GM18508 (cell line): ENCODE data around the gene TPK1.
A peak's percentile ranks its signal among the peaks of the same experiment; 100 is the strongest.
"Not testable (repeated sequence)": the region's sequence is repeated elsewhere in the genome, so short reads cannot be mapped to it uniquely, and the experiment has no call there.

ENCODE experiments used
- ATAC-seq: cut with Tn5 transposase; IDR thresholded peaks from one replicate; pipeline ENCODE4 v1.9.1; 2021; ENCODE audit warnings: moderate number of reproducible peaks; ENCODE audit not compliant: insufficient read depth, unreplicated experiment

The TPK1 gene

DNA sequence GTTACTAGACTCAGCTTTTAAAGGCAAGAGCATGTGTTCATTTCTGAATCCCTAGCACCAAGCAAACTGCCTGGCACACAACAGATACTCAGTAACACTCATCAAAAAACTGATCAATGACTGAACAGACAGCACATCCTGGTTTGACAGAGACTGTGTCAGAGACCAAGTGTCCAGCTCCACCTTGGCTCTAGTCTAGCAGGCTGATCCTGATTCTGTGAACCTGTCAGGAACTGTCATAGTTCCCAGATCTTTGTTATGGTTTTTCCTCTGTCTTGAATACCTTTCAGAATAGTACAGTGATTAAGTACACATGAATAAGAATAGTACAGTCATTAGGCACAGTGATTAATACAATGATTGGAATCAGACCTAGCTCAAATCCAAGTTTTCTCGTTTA is 53.0 kb downstream of the TPK1 start:
- no peak for ATAC-seq

DNA sequence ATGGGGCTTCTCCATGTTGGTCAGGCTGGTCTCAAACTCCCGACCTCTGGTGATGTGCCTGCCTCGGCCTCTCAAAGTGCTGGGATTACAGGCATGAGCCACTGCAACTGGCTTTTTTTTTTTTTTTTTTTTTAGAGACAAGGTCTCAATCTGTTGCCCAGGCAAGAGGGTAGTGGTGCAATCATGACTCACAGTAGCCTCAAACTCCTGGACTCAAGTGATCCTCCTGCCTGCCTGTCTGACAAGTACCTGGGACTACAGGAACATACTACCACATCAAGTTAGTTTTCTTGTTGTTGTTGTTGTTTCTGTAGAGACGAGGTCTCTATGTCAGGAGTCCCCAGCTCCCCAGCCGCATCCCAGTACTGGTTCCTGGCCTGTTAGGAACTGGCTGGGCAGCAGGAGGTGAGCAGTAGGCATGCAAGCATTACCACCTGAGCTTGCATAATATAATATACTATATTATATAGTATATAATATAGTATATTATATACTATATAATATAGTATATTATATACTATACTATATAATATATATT is 55.7 kb downstream of the TPK1 start:
- no peak for ATAC-seq

DNA sequence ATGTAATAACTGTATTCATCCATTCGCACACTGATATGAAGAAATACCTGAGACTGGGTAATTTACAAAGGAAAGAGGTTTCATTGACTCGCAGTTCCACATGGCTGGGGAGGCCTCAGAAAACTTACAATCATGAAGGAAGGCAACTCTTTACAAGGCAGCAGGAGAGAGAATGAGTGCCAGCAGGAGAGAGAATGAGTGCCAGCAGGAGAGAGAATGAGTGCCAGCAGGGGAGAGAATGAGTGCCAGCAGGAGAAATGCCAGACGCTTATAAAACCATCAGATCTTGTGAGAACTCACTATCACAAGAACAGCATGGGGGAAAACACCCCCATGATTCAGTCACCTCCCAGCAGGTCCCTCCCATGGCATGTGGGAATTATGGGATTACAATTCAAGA is 58.0 kb downstream of the TPK1 start:
- ATAC-seq: not testable (repeated sequence)

DNA sequence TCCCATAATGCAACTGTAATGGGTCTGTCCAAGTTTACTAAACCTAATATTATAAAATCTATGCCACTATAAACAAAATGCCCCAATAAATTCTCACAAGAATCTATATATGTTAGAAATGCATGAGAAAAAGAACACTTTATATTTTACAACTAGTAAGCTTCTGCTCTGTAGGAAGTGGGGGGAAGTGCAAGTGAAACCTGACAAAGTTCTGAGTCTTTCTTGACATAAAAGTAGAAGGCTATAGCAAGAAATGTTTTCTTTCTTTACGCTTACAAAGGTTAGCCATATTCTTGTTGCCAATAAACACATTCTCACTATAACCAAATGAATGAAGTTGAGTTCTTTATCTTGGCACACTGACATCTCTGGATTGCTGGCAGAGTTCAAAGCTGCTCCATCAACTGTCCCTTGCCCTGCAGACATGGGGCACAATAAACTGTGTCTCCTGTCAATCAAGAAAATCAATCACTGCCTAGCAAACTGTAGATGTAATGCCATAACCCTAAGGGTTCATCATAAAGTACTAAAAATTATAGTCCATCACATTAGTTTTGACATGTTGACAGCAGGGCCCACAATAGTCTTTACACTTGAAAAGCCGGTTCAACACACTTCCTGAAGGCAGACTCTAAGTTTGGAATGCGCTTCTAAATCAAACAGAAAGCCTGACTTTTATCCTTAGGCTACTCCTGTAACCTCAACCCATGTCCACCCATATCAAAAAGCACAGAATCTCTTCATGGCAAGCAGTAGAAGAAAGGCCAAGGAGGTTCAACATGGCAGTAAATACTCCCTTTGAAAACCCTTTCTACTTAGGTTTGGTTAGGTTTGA is 58.6 kb downstream of the TPK1 start:
- ATAC-seq: no peak

DNA sequence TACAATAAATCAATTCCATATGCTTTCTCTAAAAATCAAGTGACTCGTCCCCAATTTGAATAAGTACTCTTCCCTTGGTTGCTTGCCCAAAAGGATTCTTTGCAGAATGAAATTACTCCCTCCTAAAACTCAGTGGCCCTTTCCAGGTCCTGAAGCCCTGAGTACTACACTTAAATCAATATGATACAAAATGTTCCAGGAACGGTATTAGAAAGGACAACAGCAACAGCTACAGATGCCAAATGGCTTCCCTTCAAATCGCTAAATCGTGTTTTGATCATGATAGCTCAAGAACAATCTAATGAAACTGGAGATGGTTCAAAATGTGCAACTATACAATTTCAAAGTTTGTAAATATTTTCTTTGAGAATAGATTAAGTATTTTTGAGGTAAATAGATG is 59.4 kb downstream of the TPK1 start:
- ATAC-seq: no peak

DNA sequence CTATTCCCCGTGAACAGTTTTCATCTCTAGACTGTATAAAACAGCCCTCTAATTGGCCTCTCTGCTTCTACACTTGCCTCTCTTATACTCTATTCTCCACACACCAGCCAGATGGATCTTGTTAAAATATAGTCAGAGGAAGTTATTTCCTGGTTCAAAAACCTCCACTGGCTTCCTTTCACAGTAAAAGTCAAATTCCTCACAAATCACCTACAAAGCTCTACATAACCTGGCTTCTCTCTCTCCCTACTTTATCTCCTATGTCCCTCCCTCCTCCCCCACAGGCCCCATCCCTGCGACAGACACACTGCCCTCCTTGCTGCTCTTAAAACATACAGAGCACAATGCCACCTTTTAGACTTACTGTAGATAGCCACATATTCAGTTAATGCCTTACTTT is 60.1 kb downstream of the TPK1 start:
- no peak for ATAC-seq

DNA sequence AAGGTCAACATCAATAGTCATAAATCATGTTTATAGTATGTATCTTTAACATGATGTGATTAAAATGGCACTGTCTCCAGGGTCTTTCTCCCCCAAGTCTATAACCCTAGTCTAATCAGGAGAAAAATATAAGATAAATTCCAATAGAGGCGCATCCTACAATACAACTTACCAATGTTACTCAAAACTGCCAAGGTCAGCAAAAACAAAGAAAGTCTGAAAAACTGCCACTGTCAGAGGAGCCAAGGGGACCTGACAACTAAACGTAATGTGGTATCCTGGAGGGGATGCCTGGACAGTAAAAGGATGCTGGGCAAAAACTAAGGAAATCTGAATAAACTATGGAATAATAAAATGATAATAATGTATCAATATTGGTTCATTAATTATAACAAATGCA is 63.9 kb downstream of the TPK1 start:
- no peak for ATAC-seq

DNA sequence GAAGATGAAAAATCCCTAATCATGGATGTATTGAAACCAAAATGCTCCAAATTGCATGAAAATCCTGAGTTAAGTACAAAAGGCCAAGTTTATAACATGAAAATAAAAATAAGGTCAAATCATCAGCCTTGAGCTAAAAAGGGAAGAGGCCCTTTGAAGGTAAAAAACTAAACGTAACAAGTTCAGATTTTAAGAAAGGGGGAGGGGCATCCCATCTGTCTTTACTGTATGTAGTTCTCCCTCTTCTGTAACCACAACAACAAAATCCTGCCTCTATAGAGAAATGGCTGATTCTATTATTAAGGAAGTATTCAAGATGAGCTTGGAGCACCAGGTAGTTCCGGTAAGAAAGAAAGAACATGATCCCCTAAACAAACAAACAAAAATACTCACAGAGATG is 64.7 kb downstream of the TPK1 start:
- no peak for ATAC-seq

DNA sequence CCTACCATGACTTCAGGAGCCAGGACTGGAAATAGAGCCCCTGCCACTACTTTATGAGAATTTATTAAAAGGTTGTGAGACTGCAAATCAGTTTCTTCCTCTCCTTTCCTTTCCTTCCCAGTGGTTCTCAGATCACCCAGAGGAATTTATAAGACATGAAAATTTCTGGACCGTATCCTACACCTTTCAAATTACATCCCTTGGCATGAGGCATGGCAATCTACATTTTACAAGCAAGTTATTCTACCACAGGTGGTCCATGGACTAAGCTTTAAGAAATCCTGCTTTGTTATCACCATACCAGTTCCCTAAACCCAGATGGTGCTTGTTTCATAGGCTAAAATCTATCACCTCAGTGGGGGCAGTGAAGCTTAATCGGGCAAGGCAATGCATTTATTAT is 66.5 kb downstream of the TPK1 start:
- ATAC-seq: no peak

DNA sequence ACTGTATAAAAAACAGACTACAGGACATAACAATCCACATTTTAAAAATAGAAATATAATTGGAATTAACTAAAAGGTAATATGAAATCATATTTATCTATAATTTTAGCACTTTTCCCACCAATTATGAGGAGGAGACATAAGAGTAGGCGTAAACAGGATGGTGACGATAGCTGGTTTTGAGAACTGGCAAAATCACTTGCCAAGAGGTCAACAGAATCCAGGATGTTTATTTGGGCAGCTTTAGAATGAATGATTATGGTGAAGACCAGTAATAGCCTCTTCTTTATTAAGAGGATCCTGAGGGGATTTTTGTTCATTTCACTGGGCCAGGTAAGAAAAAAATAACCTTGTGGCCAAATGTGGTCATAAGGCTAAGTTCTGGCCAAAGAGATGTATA is 67.2 kb downstream of the TPK1 start:
- no peak for ATAC-seq

DNA sequence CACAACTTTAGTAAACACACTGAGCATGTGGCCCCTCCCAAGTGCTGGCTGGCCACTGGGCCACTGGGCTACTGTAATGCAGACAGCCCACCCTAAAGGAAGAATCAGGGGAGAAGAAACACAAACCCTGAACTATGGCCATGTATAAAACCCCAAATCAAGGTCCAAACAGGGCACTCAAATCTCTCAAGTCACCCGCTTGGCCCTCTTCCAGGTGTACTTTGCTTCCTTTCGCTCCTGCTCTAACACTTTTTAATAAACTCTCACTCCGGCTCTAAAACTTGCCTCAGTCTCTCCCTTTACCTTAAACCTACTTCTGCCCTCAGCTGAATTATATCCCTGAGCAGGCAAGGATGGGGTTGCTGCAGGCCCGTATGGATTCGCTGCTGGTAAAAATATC is 72.6 kb downstream of the TPK1 start:
- ATAC-seq: no peak

DNA sequence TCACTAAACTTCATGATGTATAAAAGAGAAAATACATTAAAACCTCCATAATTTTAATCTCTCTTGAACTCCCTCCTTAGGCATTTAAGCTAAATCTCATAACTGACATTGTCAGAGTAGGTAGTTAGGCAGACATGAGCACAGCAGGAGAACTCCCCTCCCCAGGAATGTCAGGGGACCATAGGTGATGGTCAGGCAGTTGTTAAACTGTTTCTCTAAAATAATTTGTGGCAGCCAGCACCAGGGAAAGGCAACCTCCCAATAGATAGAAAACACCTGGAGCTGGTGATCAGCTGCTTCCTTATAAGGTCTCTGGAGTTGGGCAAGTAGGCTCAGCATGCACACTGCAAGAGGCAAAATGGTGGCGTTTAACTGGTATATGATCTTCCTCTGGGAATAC is 73.0 kb downstream of the TPK1 start:
- ATAC-seq: no peak

DNA sequence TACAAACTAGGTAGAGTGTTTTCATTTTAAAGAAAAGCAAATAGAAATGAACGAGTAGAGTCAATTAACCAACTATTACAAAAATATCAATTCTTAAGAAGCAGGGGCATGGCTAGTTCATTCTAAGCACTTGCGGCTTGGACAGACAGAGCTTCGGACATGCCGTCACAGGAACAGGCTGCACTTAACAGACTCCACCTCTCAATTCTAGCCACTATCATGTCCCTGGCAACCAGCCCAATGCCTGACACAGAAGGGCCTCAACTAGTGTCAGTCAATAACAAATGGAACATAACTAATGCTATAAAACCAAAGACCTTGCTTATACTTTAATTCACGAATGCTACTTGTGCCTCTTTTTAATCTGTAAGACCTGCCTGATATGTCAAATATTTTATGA is 74.4 kb downstream of the TPK1 start:
- ATAC-seq: no peak

DNA sequence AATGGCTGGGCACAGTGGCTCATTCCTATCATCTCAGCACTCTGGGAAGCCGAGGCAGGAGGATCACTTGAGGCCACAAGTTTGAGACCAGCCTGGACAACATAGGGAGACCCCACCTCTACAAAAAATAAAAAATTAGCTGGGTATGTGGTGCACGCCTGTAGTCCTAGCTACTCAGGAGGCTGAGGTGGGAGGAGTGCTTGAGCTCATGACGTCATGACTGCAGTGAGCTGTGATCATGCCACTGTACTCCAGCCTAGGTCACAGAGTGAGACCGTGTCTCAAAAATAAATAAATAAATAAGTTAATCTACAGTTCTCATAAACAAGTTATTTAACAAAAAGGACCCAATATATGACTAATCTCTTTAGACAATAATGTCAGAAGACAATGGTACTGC is 76.2 kb downstream of the TPK1 start:
- ATAC-seq: no peak

DNA sequence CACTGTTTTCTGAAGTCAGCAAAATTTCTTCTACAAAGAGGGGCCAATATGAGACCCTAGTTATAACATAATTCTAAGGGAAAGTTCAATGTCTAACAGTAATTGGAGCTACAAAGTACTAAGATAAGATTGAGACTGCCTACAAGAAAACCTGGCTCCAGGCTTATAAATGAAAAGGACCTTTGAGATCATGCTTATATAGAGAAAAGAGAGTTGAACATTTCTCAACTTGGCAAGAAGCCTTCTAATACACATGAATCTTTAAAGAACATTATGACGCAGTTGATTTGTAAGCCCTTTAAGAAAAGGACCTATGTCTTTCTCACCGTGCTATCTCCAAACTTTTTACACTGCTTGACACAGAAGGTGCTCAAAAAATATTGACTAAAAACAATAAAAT is 87.9 kb downstream of the TPK1 start:
- ATAC-seq: no peak

DNA sequence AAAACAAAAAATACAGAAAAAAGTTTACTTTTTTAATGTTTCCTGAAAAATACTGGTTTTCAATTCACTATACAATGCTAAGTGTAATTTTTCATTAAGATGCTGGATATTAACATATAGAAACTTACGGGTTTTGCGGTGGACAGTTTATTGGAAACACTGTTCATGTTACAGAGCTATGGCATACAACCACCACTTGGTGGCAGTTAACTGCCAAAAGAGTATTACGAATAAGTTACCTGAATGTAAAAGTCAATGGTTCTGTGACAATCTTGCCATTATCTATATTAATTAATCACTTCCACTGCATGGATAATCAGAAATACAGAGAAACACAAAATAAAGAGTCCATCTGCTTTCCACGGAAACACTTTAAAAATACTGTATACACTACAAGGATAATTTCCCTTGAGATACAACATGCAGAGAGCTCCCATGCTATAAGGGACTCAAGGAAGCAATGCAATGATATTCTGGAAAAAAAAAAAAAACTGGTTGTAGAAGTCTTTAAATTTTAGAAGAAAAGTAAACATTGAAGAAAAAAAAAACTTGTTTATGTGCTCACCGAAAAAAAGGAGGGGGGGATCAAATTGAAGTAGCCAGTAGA is 97.0 kb downstream of the TPK1 start:
- peak; percentile 56 for ATAC-seq

DNA sequence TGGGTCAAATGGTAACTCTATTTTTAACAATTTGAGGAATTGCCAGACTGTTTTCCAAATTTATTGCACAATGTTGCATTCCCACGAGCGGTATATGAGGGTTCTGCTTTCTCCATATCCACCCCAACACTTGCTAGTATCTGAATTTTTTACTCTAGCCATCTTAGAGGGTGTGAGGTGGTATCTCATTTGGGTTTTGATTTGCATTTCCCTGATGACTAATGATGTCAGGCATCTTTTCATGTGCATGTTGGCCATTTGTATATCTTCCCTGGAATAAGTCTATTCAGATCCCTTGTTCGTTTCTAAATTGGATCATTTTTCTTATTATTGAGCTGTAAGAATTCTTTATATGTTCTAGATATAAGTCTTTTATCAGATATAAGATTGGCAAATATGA is 97.7 kb downstream of the TPK1 start:
- no peak for ATAC-seq

DNA sequence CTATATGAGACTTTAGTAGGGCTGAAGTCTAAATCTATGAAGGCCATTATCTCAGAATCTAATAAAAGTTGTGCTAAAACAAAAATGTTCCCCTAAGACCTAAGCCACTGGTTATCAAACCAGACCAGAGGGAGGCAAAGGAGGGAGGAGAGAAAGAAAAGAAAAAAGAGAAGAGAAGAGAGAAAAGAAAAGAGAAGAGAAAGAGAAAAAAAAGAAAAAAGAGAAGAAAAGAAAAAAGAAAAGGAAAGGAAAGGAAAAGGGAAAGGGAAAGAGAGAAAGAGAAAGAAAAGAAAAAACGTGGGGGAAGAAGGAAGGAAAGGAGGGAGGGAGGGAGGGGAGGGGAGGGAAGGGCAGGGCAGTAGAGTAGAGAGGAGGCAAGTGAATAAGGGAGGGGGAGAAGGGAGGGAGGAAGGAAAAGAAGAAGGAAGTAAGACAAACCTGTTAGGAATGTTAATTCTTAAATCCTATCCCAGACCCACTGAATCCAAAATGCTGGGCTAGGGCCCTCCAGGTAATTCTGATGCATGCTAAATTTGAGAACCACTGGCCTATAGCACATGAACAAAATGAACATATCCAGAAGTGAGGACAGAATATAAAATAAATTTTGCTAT is 98.9 kb downstream of the TPK1 start:
- ATAC-seq: no peak

DNA sequence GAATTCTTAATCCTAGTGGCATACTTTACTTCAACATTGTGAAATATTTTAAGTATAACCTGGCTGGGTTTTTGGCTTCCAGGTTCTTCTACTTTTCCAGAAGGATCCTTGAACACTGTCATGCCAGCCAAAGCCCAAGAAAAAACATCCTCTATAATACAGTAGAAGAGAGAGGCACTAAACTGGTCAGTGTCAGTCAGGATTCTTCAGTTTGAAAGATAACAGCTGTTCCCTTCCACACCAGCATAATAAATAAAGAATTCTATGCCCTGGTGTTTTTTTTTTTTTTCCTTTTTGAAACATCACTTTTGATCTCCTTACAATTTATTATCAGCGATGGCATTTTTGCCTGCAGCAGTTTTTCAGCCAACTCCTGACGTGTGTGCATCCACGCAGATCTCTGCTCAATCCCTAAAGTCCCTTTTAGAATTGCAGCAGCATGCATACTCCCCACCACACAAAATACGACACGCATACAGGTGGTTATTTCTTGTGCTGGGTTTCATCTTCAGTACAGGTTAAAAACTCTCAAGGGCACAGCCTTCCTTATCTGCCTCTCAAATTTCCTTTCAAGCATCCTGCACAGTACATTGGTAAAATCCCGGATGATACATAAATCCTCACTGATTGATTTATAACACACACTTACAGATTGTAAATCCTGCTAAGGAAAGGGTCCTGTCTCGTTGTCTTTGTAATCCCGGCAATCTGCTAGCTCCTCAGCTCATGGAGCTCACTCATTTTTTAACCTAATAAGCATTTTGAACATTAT is 100.2 kb downstream of the TPK1 start:
- no peak for ATAC-seq

DNA sequence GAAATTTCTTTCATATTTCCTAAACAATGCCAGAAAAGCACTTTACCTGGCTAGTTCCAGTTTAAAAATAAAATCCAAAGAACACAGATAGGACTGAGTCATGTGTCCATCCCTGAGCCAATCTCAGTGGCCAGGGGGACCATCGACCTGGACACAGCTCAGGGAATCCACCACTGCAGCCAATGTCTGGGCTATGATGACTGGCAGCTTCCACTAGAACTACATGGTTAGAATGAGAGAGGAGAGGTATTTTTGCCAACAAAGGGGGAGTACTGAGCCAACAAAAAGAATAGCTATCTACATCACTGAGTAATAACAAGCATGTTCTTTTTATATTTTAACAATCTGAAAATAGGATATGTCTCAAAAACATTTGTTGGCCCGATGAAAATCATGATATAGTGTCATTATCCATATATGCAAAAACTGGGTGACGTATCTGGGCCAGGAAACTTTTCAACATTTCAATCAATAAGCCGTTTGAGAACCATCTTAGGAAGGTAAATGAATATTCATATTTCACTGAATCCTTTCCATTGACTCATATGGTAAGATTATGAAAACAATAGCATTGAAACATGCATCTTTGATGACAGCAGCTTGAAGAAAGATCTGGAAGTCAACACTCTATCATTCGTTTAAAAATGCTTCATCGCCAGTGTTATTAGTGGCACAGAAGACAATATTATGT is 104.0 kb downstream of the TPK1 start:
- no peak for ATAC-seq
